Mesenchymal stem cell (in vitro differentiated cells and primary cell): ENCODE results near the gene ZSCAN22.

Source experiments
- DNase-seq: peaks from one replicate; pipeline ENCODE4 v3.0.0-alpha.2; 2013
- H2AFZ ChIP-seq: one replicate; pipeline ENCODE4 v1.6.1; 2013; ENCODE audit warnings: low read depth, mild to moderate bottlenecking, control low read depth, inconsistent platforms, low read length, moderate library complexity
- H2AK5ac ChIP-seq: 2 replicates; pipeline ENCODE4 v1.6.1; 2013; ENCODE audit warnings: low read length, moderate library complexity, mild to moderate bottlenecking, inconsistent platforms; ENCODE audit not compliant: severe bottlenecking
- H2BK120ac ChIP-seq: one replicate; pipeline ENCODE4 v1.6.1; 2013; ENCODE audit warnings: low read depth, mild to moderate bottlenecking, inconsistent platforms, low read length, moderate library complexity
- H2BK12ac ChIP-seq, 2 experiments: one replicate each; pipeline ENCODE4 v1.6.1; 2013; ENCODE audit warnings: inconsistent platforms in 2 of 2, low read length in 2 of 2, mild to moderate bottlenecking in 2 of 2, moderate library complexity in 2 of 2, control low read depth in 1 of 2
- H2BK15ac ChIP-seq: one replicate; pipeline ENCODE4 v1.6.1; 2013; ENCODE audit warnings: mild to moderate bottlenecking, low read depth, inconsistent platforms; ENCODE audit not compliant: poor library complexity, severe bottlenecking
- H2BK5ac ChIP-seq: 2 replicates; pipeline ENCODE4 v1.6.1; 2013; ENCODE audit warnings: low read depth, mild to moderate bottlenecking, low read length, control low read depth, inconsistent platforms; ENCODE audit not compliant: poor library complexity, severe bottlenecking
- H3K14ac ChIP-seq, 2 experiments: one replicate each; pipeline ENCODE4 v1.6.1; 2013; ENCODE audit warnings: inconsistent platforms in 2 of 2, low read length in 2 of 2, control low read depth in 1 of 2, mild to moderate bottlenecking in 1 of 2, moderate library complexity in 1 of 2
- H3K18ac ChIP-seq, 2 experiments: one replicate each; pipeline ENCODE4 v1.6.1; 2013; ENCODE audit warnings: inconsistent platforms in 2 of 2, low read length in 2 of 2, control low read depth in 1 of 2, low read depth in 1 of 2, mild to moderate bottlenecking in 1 of 2
- H3K23ac ChIP-seq, 2 experiments: one replicate each; pipeline ENCODE4 v1.6.1; 2013; ENCODE audit warnings: inconsistent platforms in 2 of 2, low read length in 2 of 2, mild to moderate bottlenecking in 2 of 2, moderate library complexity in 2 of 2, control low read depth in 1 of 2
- H3K27ac ChIP-seq: 2 replicates; pipeline ENCODE4 v1.5.1; 2013; ENCODE audit warnings: mild to moderate bottlenecking, moderate library complexity, low read length, control low read depth, inconsistent platforms; ENCODE audit not compliant: poor library complexity, severe bottlenecking
- H3K27me3 ChIP-seq, 2 experiments: 2 replicates each; pipeline versions ENCODE4 v1.6.1 to v1.7.0; 2013; ENCODE audit warnings: low read length in 2 of 2, mild to moderate bottlenecking in 2 of 2, moderate library complexity in 2 of 2, control low read depth in 1 of 2, inconsistent platforms in 1 of 2; ENCODE audit not compliant: control insufficient read depth in 1 of 2, insufficient read depth in 1 of 2
- H3K36me3 ChIP-seq, 2 experiments: 2 replicates each; pipeline versions ENCODE4 v1.6.1 to v1.7.0; 2013; ENCODE audit warnings: low read length in 2 of 2, control low read depth in 1 of 2, inconsistent platforms in 1 of 2, low read depth in 1 of 2, mild to moderate bottlenecking in 1 of 2; ENCODE audit not compliant: insufficient read depth in 2 of 2, control insufficient read depth in 1 of 2
- H3K4ac ChIP-seq, 2 experiments: one replicate each; pipeline ENCODE4 v1.6.1; 2013; ENCODE audit warnings: inconsistent platforms in 2 of 2, low read length in 2 of 2, mild to moderate bottlenecking in 2 of 2, moderate library complexity in 2 of 2, control low read depth in 1 of 2, low read depth in 1 of 2
- H3K4me1 ChIP-seq: 2 replicates; pipeline ENCODE4 v1.6.1; 2013; ENCODE audit warnings: low read depth, low read length, control low read depth; ENCODE audit not compliant: control insufficient read depth, insufficient read depth
- H3K4me2 ChIP-seq: 2 replicates; pipeline ENCODE4 v1.6.1; 2013; ENCODE audit warnings: low read length, mild to moderate bottlenecking, inconsistent platforms; ENCODE audit not compliant: poor library complexity, severe bottlenecking
- H3K4me3 ChIP-seq, 2 experiments: 2 replicates each; pipeline versions ENCODE4 v1.5.1 to v1.7.0; 2013; ENCODE audit warnings: low read length in 2 of 2, mild to moderate bottlenecking in 2 of 2, control low read depth in 1 of 2, low read depth in 1 of 2; ENCODE audit not compliant: insufficient read depth in 1 of 2
- H3K79me1 ChIP-seq: replicated peaks from 2 replicates; pipeline ENCODE4 v1.6.1; 2013; ENCODE audit warnings: mild to moderate bottlenecking, control low read depth, low read length, inconsistent platforms; ENCODE audit not compliant: poor library complexity, severe bottlenecking
- H3K9ac ChIP-seq: 2 replicates; pipeline ENCODE4 v1.7.0; 2013; ENCODE audit warnings: mild to moderate bottlenecking, low read length, moderate library complexity
- H3K9me3 ChIP-seq: 2 replicates; pipeline ENCODE4 v1.7.0; 2013; ENCODE audit warnings: mild to moderate bottlenecking, low read length; ENCODE audit not compliant: control insufficient read depth
- H4K8ac ChIP-seq: one replicate; pipeline ENCODE4 v1.6.1; 2013; ENCODE audit warnings: inconsistent platforms, mild to moderate bottlenecking, low read length, moderate library complexity
- H4K91ac ChIP-seq: one replicate; pipeline ENCODE4 v1.6.1; 2013; ENCODE audit warnings: mild to moderate bottlenecking, low read length, inconsistent platforms
- WGBS: methylation state at CpG from one replicate; pipeline ENCODE4 v1.1.7; 2013; ENCODE audit warnings: mixed read lengths; 5-methylcytosine and 5-hydroxymethylcytosine counted together

ZSCAN22 gene

DNA sequence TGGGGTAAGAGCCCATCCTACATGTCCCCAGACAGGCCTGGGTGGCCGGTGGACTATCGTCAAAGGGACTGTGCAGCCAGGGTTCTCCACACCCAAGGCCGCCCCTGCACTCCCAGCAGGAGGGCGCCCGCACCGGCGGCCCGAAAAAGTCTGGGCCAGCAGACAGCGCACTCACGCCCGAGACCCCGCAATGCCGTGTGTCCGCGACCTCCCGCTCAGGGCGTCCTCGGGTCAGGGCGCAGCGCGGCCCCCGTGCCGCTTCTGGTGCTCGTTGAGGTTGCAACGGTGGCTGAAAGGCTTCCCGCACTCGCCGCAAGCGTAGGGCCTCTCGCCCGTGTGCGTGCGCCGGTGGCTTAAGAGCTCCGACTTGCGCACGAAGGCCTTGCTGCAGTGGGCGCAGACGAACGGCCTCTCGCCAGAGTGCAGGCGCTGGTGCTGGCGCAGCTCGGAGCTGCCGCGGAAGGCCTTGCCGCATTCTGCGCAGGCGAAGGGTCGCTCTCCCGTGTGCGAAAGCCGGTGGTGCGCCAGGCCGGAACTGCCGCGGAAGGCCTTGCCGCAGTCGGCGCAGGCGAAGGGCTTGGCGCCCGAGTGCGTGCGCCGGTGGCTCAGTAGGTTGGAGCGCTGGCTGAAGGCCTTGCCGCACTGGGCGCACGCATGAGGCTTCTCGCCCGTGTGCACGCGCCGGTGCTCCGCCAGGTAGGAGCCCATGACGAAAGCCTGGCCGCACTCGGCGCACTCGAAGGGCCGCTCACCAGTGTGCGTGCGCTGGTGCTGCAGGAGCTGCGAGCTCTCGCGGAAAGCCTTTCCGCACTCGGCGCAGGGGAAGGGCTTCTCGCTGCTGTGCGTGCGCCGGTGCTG is 29.3 kb downstream of the ZSCAN22 start:
- no peak overlapping the region for H2BK15ac ChIP-seq
- H3K79me1 ChIP-seq, result peaks cover 14% of the 10 kb centered on the region
- H3K4me2 ChIP-seq, result no peak overlapping the region
- 97% methylated on average over 94 of the region's 94 CpGs for WGBS
- no peak overlapping the region for H3K9ac ChIP-seq
- no peak overlapping the region for H4K91ac ChIP-seq
- no peak overlapping the region for H4K8ac ChIP-seq
- H3K18ac ChIP-seq, result no peak overlapping the region
- peaks cover 13 to 46% of the 10 kb centered on the region in 2 experiments for H3K36me3 ChIP-seq
- no peak overlapping the region for H3K4ac ChIP-seq
- H3K9me3 ChIP-seq, result no peaks in the 10 kb centered on the region
- no peak overlapping the region for H2BK12ac ChIP-seq
- no peak overlapping the region for H2AK5ac ChIP-seq
- H2BK5ac ChIP-seq, result no peak overlapping the region
- H3K4me3 ChIP-seq, result peak overlapping the region in 1 of 2 experiments; percentile 55
- no peak overlapping the region for H3K23ac ChIP-seq
- H3K27ac ChIP-seq, result no peak overlapping the region
- DNase-seq, result no peak
- H2BK120ac ChIP-seq, result no peak overlapping the region
- no peak overlapping the region for H3K14ac ChIP-seq
- peaks cover 0 to 24% of the 10 kb centered on the region in 2 experiments for H3K27me3 ChIP-seq
- H3K4me1 ChIP-seq, result peaks cover 7% of the 10 kb centered on the region
- H2AFZ ChIP-seq, result no peak overlapping the region

DNA sequence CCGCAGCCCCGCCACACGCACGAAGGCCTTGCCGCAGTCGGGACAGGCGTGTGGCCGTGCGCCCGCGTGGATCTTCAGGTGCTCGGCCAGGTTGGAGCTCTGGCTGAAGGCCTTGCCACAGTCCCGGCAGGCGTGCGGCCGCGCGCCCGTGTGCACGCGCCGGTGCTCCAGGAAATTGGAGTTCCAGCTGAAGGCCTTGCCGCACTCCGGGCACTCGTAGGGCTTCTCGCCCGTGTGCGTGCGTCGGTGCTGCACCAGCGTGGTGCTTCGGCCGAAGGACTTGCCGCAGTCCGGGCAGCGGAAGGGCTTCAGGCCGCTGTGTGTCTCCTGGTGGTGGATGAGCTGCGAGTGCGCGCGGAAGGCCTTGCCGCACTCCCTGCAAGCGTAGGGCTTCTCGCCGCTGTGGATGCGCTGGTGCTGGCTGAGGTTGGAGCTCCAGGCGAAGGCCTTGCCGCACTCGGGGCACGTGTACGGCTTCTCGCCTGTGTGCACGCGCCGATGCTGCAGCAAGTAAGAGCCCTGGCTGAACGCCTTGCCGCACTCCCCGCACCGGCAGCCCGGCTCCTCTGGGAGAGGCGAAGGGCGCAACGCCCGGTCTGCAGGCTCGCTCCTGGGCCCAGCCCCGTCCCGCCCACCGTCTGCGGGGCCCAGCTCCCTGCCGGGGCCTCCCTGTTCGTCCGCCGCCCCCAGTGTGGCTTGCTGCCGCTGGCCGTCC is 30.1 kb downstream of the ZSCAN22 start:
- no peak for DNase-seq
- no peak overlapping the region for H3K14ac ChIP-seq
- peaks cover 9% of the 10 kb centered on the region for H3K79me1 ChIP-seq
- no peak overlapping the region for H2BK5ac ChIP-seq
- no peaks in the 10 kb centered on the region for H3K9me3 ChIP-seq
- H2AK5ac ChIP-seq, result no peak overlapping the region
- H3K23ac ChIP-seq, result no peak overlapping the region
- no peak overlapping the region for H3K27ac ChIP-seq
- no peak overlapping the region for H4K8ac ChIP-seq
- H3K18ac ChIP-seq, result no peak overlapping the region
- no peak overlapping the region for H3K4ac ChIP-seq
- no peak overlapping the region for H2BK12ac ChIP-seq
- H3K4me3 ChIP-seq, result peak overlapping the region in 1 of 2 experiments; percentile 55
- H3K4me2 ChIP-seq, result no peak overlapping the region
- no peak overlapping the region for H2AFZ ChIP-seq
- peak overlapping the region; percentile 12 for H4K91ac ChIP-seq
- no peak overlapping the region for H3K9ac ChIP-seq
- H2BK15ac ChIP-seq, result no peak overlapping the region
- H3K4me1 ChIP-seq, result peaks cover 11% of the 10 kb centered on the region
- H2BK120ac ChIP-seq, result no peak overlapping the region
- WGBS, result 94% methylated on average over 75 of the region's 75 CpGs
- H3K36me3 ChIP-seq, result peaks cover 10 to 40% of the 10 kb centered on the region in 2 experiments
- H3K27me3 ChIP-seq, result peaks cover 0 to 24% of the 10 kb centered on the region in 2 experiments

DNA sequence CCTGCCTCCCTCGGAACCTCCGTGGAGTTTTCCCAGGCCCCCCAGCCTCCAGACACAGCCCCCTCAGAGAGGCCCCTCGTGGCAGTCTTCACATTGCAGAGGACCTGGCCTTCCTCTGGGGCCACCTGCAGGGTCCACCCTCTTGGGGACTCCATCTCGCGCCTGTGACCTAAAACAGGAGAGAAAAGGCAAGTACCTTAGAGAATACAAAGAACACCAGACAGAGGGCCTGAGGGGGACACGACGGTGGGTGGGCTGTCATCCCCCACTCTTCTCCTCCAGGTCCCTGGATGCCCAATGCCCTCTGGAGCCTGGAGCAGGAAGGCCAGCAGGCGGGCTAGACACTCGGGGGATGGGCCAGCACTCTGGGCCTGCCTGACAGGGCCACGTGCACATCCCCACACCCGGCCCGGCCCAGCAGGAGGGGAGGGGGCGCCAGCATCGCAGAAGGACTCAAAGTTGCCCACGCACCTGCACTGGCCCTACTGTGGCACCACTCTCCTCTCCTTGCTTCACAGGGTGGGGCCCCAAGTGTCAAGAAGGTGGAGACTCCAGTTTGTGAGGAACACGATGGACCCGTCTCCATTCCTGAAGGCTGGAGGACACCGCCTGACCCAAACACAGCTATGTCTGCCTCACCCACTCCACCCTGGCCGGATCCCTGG is 30.8 kb downstream of the ZSCAN22 start:
- H3K36me3 ChIP-seq, result peaks cover 10 to 33% of the 10 kb centered on the region in 2 experiments
- WGBS, result 79% methylated on average over 19 of the region's 19 CpGs
- H2BK120ac ChIP-seq, result no peak overlapping the region
- H3K18ac ChIP-seq, result no peak overlapping the region
- H3K79me1 ChIP-seq, result peaks cover 5% of the 10 kb centered on the region
- H4K91ac ChIP-seq, result peak overlapping the region; percentile 45
- no peak for DNase-seq
- H4K8ac ChIP-seq, result no peak overlapping the region
- no peak overlapping the region for H2BK5ac ChIP-seq
- H2AFZ ChIP-seq, result no peak overlapping the region
- H2BK12ac ChIP-seq, result no peak overlapping the region
- no peak overlapping the region for H2AK5ac ChIP-seq
- H3K9me3 ChIP-seq, result no peaks in the 10 kb centered on the region
- H3K27ac ChIP-seq, result no peak overlapping the region
- H3K4me3 ChIP-seq, result no peak overlapping the region
- H2BK15ac ChIP-seq, result no peak overlapping the region
- H3K4ac ChIP-seq, result no peak overlapping the region
- H3K14ac ChIP-seq, result no peak overlapping the region
- peaks cover 0 to 24% of the 10 kb centered on the region in 2 experiments for H3K27me3 ChIP-seq
- H3K9ac ChIP-seq, result no peak overlapping the region
- H3K23ac ChIP-seq, result no peak overlapping the region
- H3K4me1 ChIP-seq, result peaks cover 11% of the 10 kb centered on the region
- H3K4me2 ChIP-seq, result no peak overlapping the region
